Mesendoderm (in vitro differentiated cells): Measurements from ENCODE around the gene ATRN.

Experiments
- DNase-seq: peaks from one replicate; pipeline ENCODE4 v3.0.0; 2013
- H2AK5ac ChIP-seq: 2 replicates; pipeline ENCODE4 v1.6.1; 2013; ENCODE audit warnings: low read length, inconsistent platforms
- H2BK120ac ChIP-seq: 2 replicates; pipeline ENCODE4 v1.6.1; 2013; ENCODE audit warnings: low read depth, mild to moderate bottlenecking, low read length, moderate library complexity, mixed read lengths
- H2BK15ac ChIP-seq: replicated peaks from 2 replicates; pipeline ENCODE4 v1.6.1; 2013; ENCODE audit warnings: low read depth, mild to moderate bottlenecking, moderate library complexity
- H2BK5ac ChIP-seq: 2 replicates; pipeline ENCODE4 v1.6.1; 2013; ENCODE audit warnings: low read length, inconsistent platforms
- H3K18ac ChIP-seq: 2 replicates; pipeline ENCODE4 v1.6.1; 2013; ENCODE audit warnings: mild to moderate bottlenecking, low read length, mixed read lengths
- H3K23ac ChIP-seq: one replicate; pipeline ENCODE4 v1.6.1; 2013; ENCODE audit warnings: low read length
- H3K27ac ChIP-seq: 2 replicates; pipeline ENCODE4 v1.5.1; 2013; ENCODE audit warnings: low read depth, mild to moderate bottlenecking, inconsistent platforms, low read length, moderate library complexity
- H3K27me3 ChIP-seq: 2 replicates; pipeline ENCODE4 v1.6.1; 2013; ENCODE audit warnings: low read length, control low read depth, mild to moderate bottlenecking, inconsistent platforms; ENCODE audit not compliant: insufficient read depth, poor library complexity
- H3K36me3 ChIP-seq: 2 replicates; pipeline ENCODE4 v1.6.1; 2013; ENCODE audit warnings: low read length, inconsistent platforms; ENCODE audit not compliant: control insufficient read depth, insufficient read depth
- H3K4ac ChIP-seq: one replicate; pipeline ENCODE4 v1.6.1; 2013; ENCODE audit warnings: low read depth, mild to moderate bottlenecking, low read length, moderate library complexity
- H3K4me1 ChIP-seq: 2 replicates; pipeline ENCODE4 v1.6.1; 2013; ENCODE audit warnings: low read depth, low read length, inconsistent platforms; ENCODE audit not compliant: control insufficient read depth
- H3K4me2 ChIP-seq: 2 replicates; pipeline ENCODE4 v1.6.1; 2013; ENCODE audit warnings: low read length
- H3K4me3 ChIP-seq: 2 replicates; pipeline ENCODE4 v1.5.1; 2013; ENCODE audit warnings: mild to moderate bottlenecking, low read length
- H3K56ac ChIP-seq: one replicate; pipeline ENCODE4 v1.6.1; 2013; ENCODE audit warnings: low read length
- H3K79me1 ChIP-seq: 2 replicates; pipeline ENCODE4 v1.6.1; 2013; ENCODE audit warnings: low read length, inconsistent platforms
- H3K79me2 ChIP-seq: 2 replicates; pipeline ENCODE4 v1.6.1; 2013; ENCODE audit warnings: mild to moderate bottlenecking, low read length; ENCODE audit not compliant: control insufficient read depth, insufficient read depth
- H3K9ac ChIP-seq: 2 replicates; pipeline ENCODE4 v1.6.1; 2013; ENCODE audit warnings: low read length, inconsistent platforms
- H4K5ac ChIP-seq: one replicate; pipeline ENCODE4 v1.6.1; 2013; ENCODE audit warnings: low read length
- H4K8ac ChIP-seq: one replicate; pipeline ENCODE4 v1.6.1; 2013; ENCODE audit warnings: low read depth, mild to moderate bottlenecking, control low read depth, low read length, moderate library complexity
- WGBS: extraction: QIAGEN DNeasy Blood & Tissue Kit; methylation state at CpG from one replicate; pipeline ENCODE4 v1.1.7; 2013; ENCODE audit warnings: low lambda C conversion rate, missing lambda C conversion rate; ENCODE audit not compliant: insufficient coverage; ENCODE audit errors: extremely low coverage; 5-methylcytosine and 5-hydroxymethylcytosine counted together

The ATRN gene

DNA sequence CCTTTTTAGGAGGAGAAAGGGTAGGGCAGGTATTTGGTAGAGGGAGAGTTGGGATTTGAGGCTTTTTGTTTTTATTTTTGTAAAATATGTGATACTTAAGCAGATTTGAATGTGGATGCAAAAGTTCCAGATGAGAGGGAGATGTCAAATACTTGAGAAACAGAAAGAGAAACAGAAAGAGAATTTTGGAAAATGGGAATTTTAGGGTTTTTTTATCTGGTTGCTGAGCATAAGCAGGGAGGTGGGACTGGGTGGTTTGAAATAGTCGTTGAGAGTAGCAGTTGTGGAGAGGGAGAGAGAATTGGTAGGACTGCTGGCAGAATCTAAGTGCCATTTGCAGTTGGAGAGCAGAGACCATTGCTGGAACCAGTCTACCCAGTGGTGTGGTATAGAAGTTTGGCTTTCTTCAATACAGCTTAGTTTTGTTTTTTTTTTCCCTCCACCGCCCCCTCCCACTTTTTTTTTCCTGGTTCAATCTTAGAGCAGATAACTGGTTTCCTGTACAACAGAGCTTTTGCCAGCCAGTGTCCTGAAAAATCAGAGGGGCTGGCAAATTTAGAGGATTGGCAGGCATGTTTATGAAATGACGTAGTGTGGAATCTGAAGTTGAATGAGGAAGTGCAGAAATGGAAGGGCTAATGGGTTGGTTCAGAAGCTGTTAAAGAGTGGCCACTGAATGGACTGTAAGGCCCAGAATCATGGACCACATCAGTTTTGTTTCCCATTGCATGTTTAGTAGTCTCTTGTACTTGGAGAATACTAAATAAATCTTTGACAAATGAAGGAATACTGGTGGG is 68.7 kb downstream of the ATRN start:
- Histone ChIP-seq H3K79me1 (no peaks in the 10 kb centered on the region), H4K8ac (no peak overlapping the region), H3K27ac (no peak overlapping the region), H3K4me1 (no peaks in the 10 kb centered on the region), H3K4ac (no peak overlapping the region), H3K4me2 (no peak overlapping the region), H2BK5ac (no peak overlapping the region), H3K9ac (no peak overlapping the region), H4K5ac (no peak overlapping the region), H3K27me3 (no peaks in the 10 kb centered on the region), H3K36me3 (no peaks in the 10 kb centered on the region), H3K79me2 (no peaks in the 10 kb centered on the region), H2BK15ac (no peak overlapping the region), H3K56ac (no peak overlapping the region), H3K4me3 (no peak overlapping the region), H2BK120ac (no peak overlapping the region), H3K18ac (no peak overlapping the region), H2AK5ac (no peak overlapping the region), H3K23ac (no peak overlapping the region)
- no peak for DNase-seq
- 100% methylated on average over 1 of the region's 3 CpGs for WGBS

DNA sequence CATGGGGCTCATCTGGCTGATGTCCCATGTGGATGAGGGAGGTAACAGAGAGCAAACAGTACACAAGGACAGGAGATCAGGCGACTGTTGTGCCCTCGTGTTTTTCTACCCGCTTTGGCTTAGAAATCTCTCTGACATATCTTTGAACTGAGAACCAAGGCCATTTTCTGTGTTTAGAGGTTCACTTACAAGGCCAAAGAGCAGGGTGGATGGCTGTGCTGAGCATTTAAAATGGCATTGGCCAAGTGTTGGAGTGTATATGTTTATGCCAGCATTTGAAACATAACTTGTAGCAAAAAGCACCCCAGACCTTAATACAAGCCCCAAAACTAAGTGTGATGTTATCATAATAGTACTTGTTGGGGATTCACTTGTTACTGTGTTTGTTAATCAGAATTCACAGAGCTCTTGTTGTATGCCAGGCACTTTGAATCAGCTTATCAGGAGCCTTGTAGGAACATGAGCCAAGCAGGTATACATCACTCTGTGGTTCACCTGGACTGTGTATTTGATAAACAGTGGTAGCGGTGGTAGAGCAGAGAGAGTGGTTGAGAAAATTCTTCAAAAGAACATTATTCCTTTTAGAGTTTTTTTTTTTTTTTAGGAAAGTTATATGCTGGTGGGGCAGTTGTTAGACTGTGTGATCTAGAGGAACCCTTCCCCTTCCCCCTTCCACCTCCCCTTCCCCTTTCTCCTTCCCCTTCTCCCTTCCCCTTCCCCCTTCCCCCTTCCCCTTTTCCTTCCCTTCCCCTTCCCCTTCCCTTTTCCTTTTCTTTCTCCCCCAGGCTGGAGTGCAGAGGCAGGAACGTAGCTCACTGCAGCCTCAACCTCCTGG is 71.3 kb downstream of the ATRN start:
- Histone ChIP-seq H3K4me3 (no peak overlapping the region), H3K79me2 (no peaks in the 10 kb centered on the region), H2BK120ac (no peak overlapping the region), H4K5ac (no peak overlapping the region), H2AK5ac (no peak overlapping the region), H3K23ac (no peak overlapping the region), H3K79me1 (no peaks in the 10 kb centered on the region), H2BK15ac (no peak overlapping the region), H3K27ac (no peak overlapping the region), H2BK5ac (no peak overlapping the region), H3K4me1 (no peaks in the 10 kb centered on the region), H3K56ac (no peak overlapping the region), H3K4me2 (no peak overlapping the region), H3K36me3 (no peaks in the 10 kb centered on the region), H3K9ac (no peak overlapping the region), H3K27me3 (no peaks in the 10 kb centered on the region), H4K8ac (no peak overlapping the region), H3K18ac (no peak overlapping the region), H3K4ac (no peak overlapping the region)
- DNase-seq = no peak
- no CpG with 5 or more reads among the region's 5 CpGs for WGBS

DNA sequence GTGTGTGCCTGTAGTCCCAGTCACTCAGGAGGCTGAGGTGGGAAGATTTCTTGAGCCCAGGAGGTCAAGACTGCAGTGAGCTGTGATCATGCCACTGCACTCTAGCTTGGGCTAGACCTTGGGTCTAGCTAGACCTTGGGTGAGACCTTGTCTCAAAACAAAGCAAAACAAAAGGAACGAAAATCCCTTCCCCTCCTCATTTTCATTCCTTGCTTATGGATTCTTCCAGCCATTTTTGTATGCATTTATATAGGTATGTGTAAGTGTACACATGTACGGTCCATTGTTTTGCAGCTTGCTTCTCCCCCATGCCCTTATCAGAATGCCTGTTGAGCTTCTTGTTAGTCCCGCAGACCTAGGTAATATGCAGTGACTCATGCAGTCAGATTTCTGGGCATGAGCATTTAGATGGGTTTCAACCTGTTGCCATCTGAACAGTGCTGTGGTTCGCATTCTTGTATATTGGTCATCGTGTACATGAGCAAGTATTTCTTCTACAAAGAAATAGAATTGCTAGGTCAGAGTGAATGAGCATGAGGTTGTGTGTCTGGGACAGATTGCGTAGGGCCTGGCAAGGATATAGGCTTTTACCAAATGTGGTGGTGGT is 73.2 kb downstream of the ATRN start:
- Histone ChIP-seq H2BK120ac (no peak overlapping the region), H3K23ac (no peak overlapping the region), H3K9ac (no peak overlapping the region), H3K27me3 (no peaks in the 10 kb centered on the region), H3K79me1 (no peaks in the 10 kb centered on the region), H3K36me3 (no peaks in the 10 kb centered on the region), H3K79me2 (no peaks in the 10 kb centered on the region), H3K18ac (no peak overlapping the region), H3K27ac (no peak overlapping the region), H2BK5ac (no peak overlapping the region), H3K56ac (no peak overlapping the region), H4K8ac (no peak overlapping the region), H3K4me2 (no peak overlapping the region), H3K4me1 (no peaks in the 10 kb centered on the region), H3K4me3 (no peak overlapping the region), H4K5ac (no peak overlapping the region), H3K4ac (no peak overlapping the region), H2AK5ac (no peak overlapping the region), H2BK15ac (no peak overlapping the region)
- DNase-seq = no peak
- no CpG with 5 or more reads among the region's 6 CpGs for WGBS

DNA sequence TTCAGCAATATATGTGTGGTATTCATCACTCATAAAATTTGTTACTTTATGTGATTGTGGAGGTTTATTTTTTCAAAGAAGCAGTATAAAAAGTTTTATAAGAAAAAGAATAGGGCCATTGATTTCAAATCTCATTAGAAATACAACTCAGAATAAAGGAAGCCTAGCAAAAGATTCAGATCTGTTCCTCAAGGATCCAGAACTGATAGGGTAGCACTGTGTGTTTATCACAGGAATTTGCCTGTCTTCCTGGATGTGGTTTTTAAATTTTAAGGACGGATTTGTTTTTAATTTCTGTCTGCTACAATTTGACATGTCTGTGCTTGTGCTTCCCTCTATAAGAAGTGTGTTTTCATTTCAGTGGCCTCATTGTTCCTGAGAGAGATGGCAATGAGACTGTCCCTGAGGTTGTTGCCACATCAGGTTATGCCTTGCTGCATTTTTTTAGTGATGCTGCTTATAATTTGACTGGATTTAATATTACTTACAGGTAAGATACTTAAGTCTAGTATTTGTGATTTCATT is 74.6 kb downstream of the ATRN start:
- H3K23ac ChIP-seq = no peak overlapping the region
- H2BK15ac ChIP-seq = no peak overlapping the region
- H2BK5ac ChIP-seq = no peak overlapping the region
- no peak overlapping the region for H3K4me3 ChIP-seq
- H2BK120ac ChIP-seq = no peak overlapping the region
- H2AK5ac ChIP-seq = no peak overlapping the region
- no peaks in the 10 kb centered on the region for H3K4me1 ChIP-seq
- no peak overlapping the region for H3K56ac ChIP-seq
- no peak overlapping the region for H3K9ac ChIP-seq
- no peaks in the 10 kb centered on the region for H3K27me3 ChIP-seq
- no peaks in the 10 kb centered on the region for H3K79me2 ChIP-seq
- no peak overlapping the region for H3K4ac ChIP-seq
- H3K36me3 ChIP-seq = no peaks in the 10 kb centered on the region
- H3K27ac ChIP-seq = no peak overlapping the region
- no peak overlapping the region for H3K4me2 ChIP-seq
- WGBS = no CpG with 5 or more reads among the region's 1 CpG
- H3K79me1 ChIP-seq = no peaks in the 10 kb centered on the region
- no peak overlapping the region for H4K5ac ChIP-seq
- no peak for DNase-seq
- no peak overlapping the region for H4K8ac ChIP-seq
- no peak overlapping the region for H3K18ac ChIP-seq

DNA sequence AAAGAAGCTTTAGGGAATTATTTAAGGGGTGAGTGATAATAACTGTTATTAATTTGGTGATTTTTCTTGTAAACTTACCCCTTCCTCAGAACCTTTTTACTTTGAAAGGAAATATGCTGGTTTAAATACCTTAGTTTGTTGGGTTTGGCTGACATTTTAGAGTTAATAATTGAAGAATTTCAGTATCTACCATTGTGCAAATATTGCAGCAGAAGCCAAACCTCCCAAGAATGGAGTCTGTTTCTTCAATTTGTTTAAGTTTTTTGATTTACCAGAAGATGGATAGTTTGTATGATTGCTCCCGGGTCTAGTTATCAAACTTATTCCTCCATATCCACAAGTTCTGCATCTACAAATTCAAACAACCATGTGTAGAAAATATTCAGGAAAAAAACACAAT is 77.1 kb downstream of the ATRN start:
- no peak overlapping the region for H3K4ac ChIP-seq
- DNase-seq = no peak
- H3K79me1 ChIP-seq = no peaks in the 10 kb centered on the region
- H2BK120ac ChIP-seq = no peak overlapping the region
- H3K18ac ChIP-seq = no peak overlapping the region
- no peaks in the 10 kb centered on the region for H3K4me1 ChIP-seq
- H3K4me3 ChIP-seq = no peak overlapping the region
- no peak overlapping the region for H3K23ac ChIP-seq
- H4K8ac ChIP-seq = no peak overlapping the region
- WGBS = no CpG with 5 or more reads among the region's 1 CpG
- H3K9ac ChIP-seq = no peak overlapping the region
- H3K56ac ChIP-seq = no peak overlapping the region
- no peaks in the 10 kb centered on the region for H3K79me2 ChIP-seq
- no peaks in the 10 kb centered on the region for H3K36me3 ChIP-seq
- no peak overlapping the region for H3K4me2 ChIP-seq
- no peak overlapping the region for H2BK5ac ChIP-seq
- H3K27ac ChIP-seq = no peak overlapping the region
- no peaks in the 10 kb centered on the region for H3K27me3 ChIP-seq
- no peak overlapping the region for H2AK5ac ChIP-seq
- H2BK15ac ChIP-seq = no peak overlapping the region
- no peak overlapping the region for H4K5ac ChIP-seq
